Gastrocnemius medialis (tissue), 4 donors: ENCODE data around the gene PDSS1.

Source experiments
- POLR2A ChIP-seq, 2 donors: fragments of 450-650 bp; IDR thresholded peaks; one replicate each; pipeline ENCODE4 v1.6.1; 2017; ENCODE audit warnings: antibody characterized with exemption in 2 of 2, mild to moderate bottlenecking in 2 of 2, moderate library complexity in 2 of 2
- TF ChIP-seq, protein P1 (sequence below), 5 experiments: fragments of 450-650 bp in 3 of 5; fragments of 200-600 bp in 2 of 5; sonication (generic) in 2 of 5; IDR thresholded peaks in 4 of 5; conservative IDR thresholded peaks in 1 of 5; 1 replicate in 4 of 5; 2 replicates in 1 of 5; pipeline ENCODE4 v1.5.1; 2016 to 2019; ENCODE audit warnings: antibody characterized with exemption in 5 of 5, mild to moderate bottlenecking in 3 of 5, moderate library complexity in 3 of 5

DNA sequence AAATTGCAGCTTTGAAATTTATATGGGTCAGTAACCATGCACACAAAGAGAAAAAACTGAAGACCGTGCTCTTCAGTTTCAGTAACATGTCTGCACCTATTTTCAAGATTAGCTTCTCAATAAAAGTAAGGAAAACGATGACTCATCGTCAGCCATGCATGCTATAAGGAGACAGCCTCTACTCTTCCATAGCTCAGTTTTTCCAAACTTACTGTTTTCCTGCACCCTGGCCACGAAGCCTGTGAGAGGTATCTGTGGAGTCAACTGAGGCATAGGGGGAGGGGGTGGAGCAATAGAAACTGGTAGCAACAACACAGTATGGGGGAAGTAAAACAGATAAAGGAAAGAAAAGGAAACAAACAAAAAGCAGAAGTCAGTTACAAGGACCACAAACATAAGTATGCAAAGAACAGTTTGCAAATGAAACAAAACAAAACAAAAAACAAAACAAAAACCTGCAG is 58.0 kb downstream of the PDSS1 start:
- TF ChIP-seq, protein P1, sequence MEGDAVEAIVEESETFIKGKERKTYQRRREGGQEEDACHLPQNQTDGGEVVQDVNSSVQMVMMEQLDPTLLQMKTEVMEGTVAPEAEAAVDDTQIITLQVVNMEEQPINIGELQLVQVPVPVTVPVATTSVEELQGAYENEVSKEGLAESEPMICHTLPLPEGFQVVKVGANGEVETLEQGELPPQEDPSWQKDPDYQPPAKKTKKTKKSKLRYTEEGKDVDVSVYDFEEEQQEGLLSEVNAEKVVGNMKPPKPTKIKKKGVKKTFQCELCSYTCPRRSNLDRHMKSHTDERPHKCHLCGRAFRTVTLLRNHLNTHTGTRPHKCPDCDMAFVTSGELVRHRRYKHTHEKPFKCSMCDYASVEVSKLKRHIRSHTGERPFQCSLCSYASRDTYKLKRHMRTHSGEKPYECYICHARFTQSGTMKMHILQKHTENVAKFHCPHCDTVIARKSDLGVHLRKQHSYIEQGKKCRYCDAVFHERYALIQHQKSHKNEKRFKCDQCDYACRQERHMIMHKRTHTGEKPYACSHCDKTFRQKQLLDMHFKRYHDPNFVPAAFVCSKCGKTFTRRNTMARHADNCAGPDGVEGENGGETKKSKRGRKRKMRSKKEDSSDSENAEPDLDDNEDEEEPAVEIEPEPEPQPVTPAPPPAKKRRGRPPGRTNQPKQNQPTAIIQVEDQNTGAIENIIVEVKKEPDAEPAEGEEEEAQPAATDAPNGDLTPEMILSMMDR (IDR thresholded peaks at IDR 0.05 in 4 of 5, conservative IDR thresholded peaks at IDR 0.05 in 1 of 5) = no peak
- TF ChIP-seq POLR2A (IDR thresholded peaks at IDR 0.05) = no peak
